Chondrocyte (in vitro differentiated cells): ENCODE results near the gene AGPS. TPM values are rescaled to one million over a fixed set of nuclear protein-coding genes. Genes with fewer than 3 reads are reported as not detected.

Experiments used
- DNase-seq: peaks from one replicate; pipeline ENCODE4 v3.0.0; 2021; ENCODE audit warnings: mixed read lengths, low spot score
- H3K27ac Mint-ChIP-seq: one replicate; pipeline ENCODE4 v1.8.0; 2021; ENCODE audit warnings: mild to moderate bottlenecking, moderate library complexity, mixed read lengths; ENCODE audit not compliant: unreplicated experiment
- H3K27me3 Mint-ChIP-seq: 2 replicates; pipeline ENCODE4 v1.8.0; 2021; ENCODE audit warnings: low read depth, mixed read lengths
- H3K36me3 Mint-ChIP-seq: 2 replicates; pipeline ENCODE4 v1.8.0; 2021; ENCODE audit warnings: low read depth, mixed read lengths
- H3K4me1 Mint-ChIP-seq: 2 replicates; pipeline ENCODE4 v1.8.0; 2021; ENCODE audit warnings: low read depth, mild to moderate bottlenecking, mixed read lengths
- H3K4me3 Mint-ChIP-seq: one replicate; pipeline ENCODE4 v1.8.0; 2021; ENCODE audit warnings: mild to moderate bottlenecking, moderate library complexity, mixed read lengths; ENCODE audit not compliant: unreplicated experiment
- H3K9me3 Mint-ChIP-seq: 2 replicates; pipeline ENCODE4 v1.8.0; 2021; ENCODE audit warnings: low read depth, mixed read lengths
- CTCF ChIP-seq: fragments of 200-600 bp; sonication (generic); IDR thresholded peaks from 2 replicates; pipeline ENCODE4 v1.5.0; 2021; ENCODE audit warnings: antibody characterized with exemption, mild to moderate bottlenecking, moderate library complexity
- total RNA-seq: library from RNA; stranded (reverse); gene quantifications from 3 replicates; pipeline ENCODE4 v1.2.1, GENCODE V29; 2021

Gene AGPS
- total RNA-seq, 1 donor from 2014 or later, result 40.2 TPM

GRCh38 chr2:177397481-177398289 is 5.1 kb downstream of the AGPS start:
- Mint-ChIP-seq H3K9me3 (no peaks in the 10 kb centered on the region), H3K27me3 (no peaks in the 10 kb centered on the region), H3K36me3 (no peaks in the 10 kb centered on the region), H3K4me3 (peak overlapping the region; percentile 37), H3K4me1 (peaks cover 66% of the 10 kb centered on the region), H3K27ac (peak overlapping the region; percentile 90)
- no peak for DNase-seq
- no peak for TF ChIP-seq CTCF

- TF ChIP-seq CTCF, result no peak
- DNase-seq, result no peak
- Mint-ChIP-seq H3K36me3 (no peaks in the 10 kb centered on the region), H3K9me3 (no peaks in the 10 kb centered on the region), H3K4me3 (no peak overlapping the region), H3K27me3 (no peaks in the 10 kb centered on the region), H3K4me1 (peaks cover 61% of the 10 kb centered on the region), H3K27ac (peak overlapping the region; percentile 90)
Observed at GRCh38 chr2:177398290-177398683, 5.7 kb downstream of the AGPS start.

GRCh38 chr2:177398791-177399190 is 6.2 kb downstream of the AGPS start:
- no peak overlapping the region for H3K27ac Mint-ChIP-seq
- no peak for DNase-seq
- H3K27me3 Mint-ChIP-seq, result no peaks in the 10 kb centered on the region
- no peak for TF ChIP-seq CTCF
- no peaks in the 10 kb centered on the region for H3K36me3 Mint-ChIP-seq
- H3K4me1 Mint-ChIP-seq, result peaks cover 56% of the 10 kb centered on the region
- no peak overlapping the region for H3K4me3 Mint-ChIP-seq
- H3K9me3 Mint-ChIP-seq, result no peaks in the 10 kb centered on the region

- Mint-ChIP-seq H3K36me3 (no peaks in the 10 kb centered on the region), H3K4me1 (peaks cover 50% of the 10 kb centered on the region), H3K9me3 (no peaks in the 10 kb centered on the region), H3K4me3 (no peak overlapping the region), H3K27ac (no peak overlapping the region), H3K27me3 (no peaks in the 10 kb centered on the region)
- no peak for DNase-seq
- TF ChIP-seq CTCF, result no peak
Observed at GRCh38 chr2:177399376-177399775, 6.8 kb downstream of the AGPS start.

GRCh38 chr2:177400337-177400923 is 7.9 kb downstream of the AGPS start:
- H3K9me3 Mint-ChIP-seq, result no peaks in the 10 kb centered on the region
- no peak overlapping the region for H3K4me3 Mint-ChIP-seq
- no peak overlapping the region for H3K27ac Mint-ChIP-seq
- H3K4me1 Mint-ChIP-seq, result peaks cover 41% of the 10 kb centered on the region
- H3K36me3 Mint-ChIP-seq, result no peaks in the 10 kb centered on the region
- no peaks in the 10 kb centered on the region for H3K27me3 Mint-ChIP-seq
- no peak for TF ChIP-seq CTCF
- no peak for DNase-seq
